HG02571 (cell line): ENCODE results near the gene SMIM26.
A peak's percentile ranks its signal among the peaks of the same experiment; 100 is the strongest.
"Not testable (repeated sequence)": the region's sequence is repeated elsewhere in the genome, so short reads cannot be mapped to it uniquely, and the experiment has no call there.

Experiments
- ATAC-seq: cut with Tn5 transposase; IDR thresholded peaks from one replicate; pipeline ENCODE4 v1.9.1; 2021; ENCODE audit warnings: mild to moderate bottlenecking, moderate library complexity; ENCODE audit not compliant: unreplicated experiment

The SMIM26 gene

GRCh38 chr20:18566892-18567738, at the start of gene SMIM26:
SMIM26 (plus strand) TSS chr20:18567432; CDS start chr20:18567479, 47 bp downstream.
- ATAC-seq: peak; percentile 99

GRCh38 chr20:18522066-18522465, 45.2 kb upstream of the SMIM26 start:
- not testable (repeated sequence) for ATAC-seq

GRCh38 chr20:18523066-18523465, 44.2 kb upstream of the SMIM26 start:
- ATAC-seq: no peak

GRCh38 chr20:18524646-18525045, 42.6 kb upstream of the SMIM26 start:
- no peak for ATAC-seq

GRCh38 chr20:18526761-18527160, 40.5 kb upstream of the SMIM26 start:
- ATAC-seq: not testable (repeated sequence)

- no peak for ATAC-seq
Observed at GRCh38 chr20:18527339-18527738, 39.9 kb upstream of the SMIM26 start.

- ATAC-seq: no peak
Observed at GRCh38 chr20:18527836-18528235, 39.4 kb upstream of the SMIM26 start.

GRCh38 chr20:18529041-18529440, 38.2 kb upstream of the SMIM26 start:
- no peak for ATAC-seq

GRCh38 chr20:18532626-18533025, 34.6 kb upstream of the SMIM26 start:
- no peak for ATAC-seq

GRCh38 chr20:18533491-18533890, 33.7 kb upstream of the SMIM26 start:
- no peak for ATAC-seq

GRCh38 chr20:18533978-18534644, 33.1 kb upstream of the SMIM26 start:
- ATAC-seq: no peak

GRCh38 chr20:18537651-18538050, 29.6 kb upstream of the SMIM26 start:
- no peak for ATAC-seq

- no peak for ATAC-seq
Observed at GRCh38 chr20:18541741-18542140, 25.5 kb upstream of the SMIM26 start.

- ATAC-seq: no peak
Observed at GRCh38 chr20:18543216-18543615, 24.0 kb upstream of the SMIM26 start.

GRCh38 chr20:18543932-18544331, 23.3 kb upstream of the SMIM26 start:
- ATAC-seq: no peak

GRCh38 chr20:18545566-18545965, 21.7 kb upstream of the SMIM26 start:
- ATAC-seq: no peak

- ATAC-seq: no peak
Observed at GRCh38 chr20:18548465-18548864, 18.8 kb upstream of the SMIM26 start.

GRCh38 chr20:18553746-18554145, 13.5 kb upstream of the SMIM26 start:
- ATAC-seq: no peak

- no peak for ATAC-seq
Observed at GRCh38 chr20:18567739-18568091, 483 bp downstream of the SMIM26 start.

- no peak for ATAC-seq
Observed at GRCh38 chr20:18571009-18571408, 3.8 kb downstream of the SMIM26 start.

- no peak for ATAC-seq
Observed at GRCh38 chr20:18571578-18571977, 4.3 kb downstream of the SMIM26 start.

- no peak for ATAC-seq
Observed at GRCh38 chr20:18577942-18578341, 10.7 kb downstream of the SMIM26 start.
